HepG2 (cell line): ENCODE results near the gene PDE4C. TPM values are rescaled to one million over a fixed set of nuclear protein-coding genes. Genes with fewer than 3 reads are reported as not detected.

ENCODE experiments used
- ARID5B ChIP-seq: IDR thresholded peaks from 2 replicates; pipeline ENCODE4 v1.4.0; 2020; ENCODE audit warnings: mild to moderate bottlenecking, missing genetic modification reagents
- BHLHE40 ChIP-seq: IDR thresholded peaks from 2 replicates; pipeline ENCODE4 v1.6.1; 2011; ENCODE audit warnings: low read length, improper control_type of control experiment
- MAX ChIP-seq: IDR thresholded peaks from 2 replicates; pipeline ENCODE4 v1.6.1; 2012; ENCODE audit warnings: inconsistent platforms
- MXD4 ChIP-seq: IDR thresholded peaks from 2 replicates; pipeline ENCODE4 v1.6.1; 2016; ENCODE audit warnings: mild to moderate bottlenecking, missing biosample characterization, missing genetic modification reagents
- SAP130 ChIP-seq: IDR thresholded peaks from 2 replicates; pipeline ENCODE4 v1.6.1; 2016; ENCODE audit warnings: low read depth
- SIN3A ChIP-seq: IDR thresholded peaks from 2 replicates; pipeline ENCODE4 v1.6.1; 2011; ENCODE audit warnings: low read depth, mild to moderate bottlenecking, control low read depth, low read length, borderline replicate concordance
- TBX2 ChIP-seq: sonication (generic); formaldehyde crosslinking; IDR thresholded peaks from 2 replicates; pipeline ENCODE4 v1.5.0; 2020; ENCODE audit warnings: missing genetic modification reagents, mild to moderate bottlenecking, borderline replicate concordance
- ZNF512B ChIP-seq: sonication (generic); formaldehyde crosslinking; IDR thresholded peaks from 2 replicates; pipeline ENCODE4 v1.5.1; 2020; ENCODE audit warnings: missing genetic modification reagents, mild to moderate bottlenecking, borderline replicate concordance
- ZNF672 ChIP-seq: sonication (generic); formaldehyde crosslinking; IDR thresholded peaks from 2 replicates; pipeline ENCODE4 v1.8.1; 2022; ENCODE audit warnings: missing genetic modification reagents
- ZNF737 ChIP-seq: sonication (generic); formaldehyde crosslinking; IDR thresholded peaks from 2 replicates; pipeline ENCODE4 v1.5.0; 2020; ENCODE audit warnings: missing genetic modification reagents, mild to moderate bottlenecking, borderline replicate concordance
- ZNF768 ChIP-seq: sonication (generic); formaldehyde crosslinking; IDR thresholded peaks from 2 replicates; pipeline ENCODE4 v1.4.0; 2020; ENCODE audit warnings: missing genetic modification reagents
- polyA plus RNA-seq, 8 experiments: library from polyadenylated mRNA; depleted of rRNA in 3 of 8; stranded (reverse) in 7 of 8; unstranded in 1 of 8; fragments of >200 nt; fragmentation: Illumina TruSeq in 4 of 8; extraction: Trizol in 4 of 8; gene quantifications; 2 replicates each; pipeline versions ENCODE4 v1.2.1 to v1.2.3, GENCODE V29; 2011 to 2016; ENCODE audit warnings: low read depth in 4 of 8, missing spikeins in 1 of 8, mixed read lengths in 1 of 8; ENCODE audit not compliant: insufficient read depth in 1 of 8
- total RNA-seq, 5 experiments: library from RNA; depleted of rRNA; stranded (reverse); fragments of >200 nt; fragmentation: Illumina TruSeq; extraction: Trizol; gene quantifications; 2 replicates each; pipeline ENCODE4 v1.2.3, GENCODE V29; 2016; ENCODE audit warnings: low read depth in 1 of 5

The PDE4C gene
- total and polyA plus RNA-seq, 2 of the 13 experiments (the other 11 are each of a cell fraction or from before 2014, with no cell fraction given), result 1.4 to 14.0 TPM

- TF ChIP-seq TBX2 (CRISPR knock-in tag) (no peak), MXD4 (CRISPR knock-in tag) (peak; percentile 69; the same call in 1 of the 2 replicates), ARID5B (CRISPR knock-in tag) (peak; percentile 9; the same call in 1 of the 2 replicates), ZNF768 (CRISPR knock-in tag) (0 out of 2 replicates have a peak, but pooled peaks have one; percentile 28), BHLHE40 (peak; percentile 74), MAX (peak; percentile 65), ZNF672 (CRISPR knock-in tag) (no peak), SAP130 (CRISPR knock-in tag) (peak; percentile 62), ZNF737 (CRISPR knock-in tag) (no peak), ZNF512B (no peak), SIN3A (0 out of 2 replicates have a peak, but pooled peaks have one; percentile 39)
Observed at GRCh38 chr19:18239303-18239702, 13.1 kb upstream of the PDE4C start (continued).
